AG04449 (cell line): ENCODE results near the gene PIK3C2G.
A peak's percentile ranks its signal among the peaks of the same experiment; 100 is the strongest.

ENCODE experiments used
- CTCF ChIA-PET: fragments of 350-600 bp; formaldehyde crosslinking; extraction: SDS; loops from one replicate; lab custom pipeline; 2021; ENCODE audit warnings: antibody characterized with exemption; lab: Yijun Ruan, JAX
- POLR2A ChIA-PET: fragments of 400-600, 350-600 bp; formaldehyde crosslinking; extraction: SDS; loops from one replicate; lab custom pipeline; 2020; ENCODE audit warnings: antibody characterized with exemption, inconsistent platforms; lab: Yijun Ruan, JAX
- DNase-seq: peaks from one replicate; pipeline ENCODE4 v3.0.0-alpha.2; 2010; ENCODE audit warnings: low read depth, low spot score
- H3K4me3 ChIP-seq: 2 replicates; pipeline ENCODE4 v1.5.1; 2011; ENCODE audit warnings: low read depth, mild to moderate bottlenecking, control low read depth, low read length
- CTCF ChIP-seq: IDR thresholded peaks from one replicate; pipeline ENCODE4 v1.5.1; 2011; ENCODE audit warnings: mild to moderate bottlenecking, moderate library complexity, low read length, control low read depth, inconsistent platforms; ENCODE audit not compliant: insufficient read depth; ENCODE audit errors: missing control alignments

PIK3C2G gene

GRCh38 chr12:18373181-18373580 lies 111.9 kb downstream of the PIK3C2G start:
- TF ChIP-seq CTCF, result no peak
- POLR2A ChIA-PET, result no interaction called here
- no peak overlapping the region for H3K4me3 ChIP-seq
- CTCF ChIA-PET, result interaction anchor here (0.9 kb wide), 1 partner anchor 12 kb away, joined by 3 read pairs; no protein-coding TSS in a partner anchor
- peak; percentile 41 for DNase-seq

GRCh38 chr12:18375131-18375530 lies 113.8 kb downstream of the PIK3C2G start:
- H3K4me3 ChIP-seq, result no peak overlapping the region
- no peak for DNase-seq
- ChIA-PET CTCF (no interaction called here), POLR2A (no interaction called here)
- no peak for TF ChIP-seq CTCF

- H3K4me3 ChIP-seq, result no peak overlapping the region
- ChIA-PET CTCF (interaction anchor here (0.7 kb wide), 1 partner anchor 8 kb away, joined by 3 read pairs; no protein-coding TSS in a partner anchor), POLR2A (no interaction called here)
- no peak for TF ChIP-seq CTCF
- no peak for DNase-seq
Measured at GRCh38 chr12:18375583-18375982, 114.3 kb downstream of the PIK3C2G start.

GRCh38 chr12:18382236-18382885 lies 121.0 kb downstream of the PIK3C2G start:
- TF ChIP-seq CTCF, result no peak
- ChIA-PET CTCF (no interaction called here), POLR2A (no interaction called here)
- H3K4me3 ChIP-seq, result no peak overlapping the region
- DNase-seq, result peak; percentile 36

GRCh38 chr12:18383203-18383602 lies 121.9 kb downstream of the PIK3C2G start:
- DNase-seq, result peak; percentile 84
- TF ChIP-seq CTCF, result no peak
- ChIA-PET POLR2A (interaction anchor here (0.7 kb wide), 1 partner anchor 441 kb away, joined by 3 read pairs; no protein-coding TSS in a partner anchor), CTCF (interaction anchor here (0.8 kb wide), 1 partner anchor 803 kb away, joined by 4 read pairs; no protein-coding TSS in a partner anchor)
- peak overlapping the region; percentile 12; the same call in 1 of the 2 replicates for H3K4me3 ChIP-seq

- ChIA-PET CTCF (interaction anchor here (1.5 kb wide), 1 partner anchor 800 kb away, joined by 3 read pairs; no protein-coding TSS in a partner anchor), POLR2A (no interaction called here)
- TF ChIP-seq CTCF, result no peak
Measured at GRCh38 chr12:18387706-18388105, 126.4 kb downstream of the PIK3C2G start.

More at GRCh38 chr12:18387706-18388105, 126.4 kb downstream of the PIK3C2G start:
- DNase-seq, result no peak
- H3K4me3 ChIP-seq, result no peak overlapping the region
